ENCODE data around the gene TRIM17. TPM values are rescaled to one million over a fixed set of nuclear protein-coding genes. Genes with fewer than 3 reads are reported as not detected.

TRIM17 gene
- total RNA-seq, 4 donors from 2014 or later, result not detected

DNA sequence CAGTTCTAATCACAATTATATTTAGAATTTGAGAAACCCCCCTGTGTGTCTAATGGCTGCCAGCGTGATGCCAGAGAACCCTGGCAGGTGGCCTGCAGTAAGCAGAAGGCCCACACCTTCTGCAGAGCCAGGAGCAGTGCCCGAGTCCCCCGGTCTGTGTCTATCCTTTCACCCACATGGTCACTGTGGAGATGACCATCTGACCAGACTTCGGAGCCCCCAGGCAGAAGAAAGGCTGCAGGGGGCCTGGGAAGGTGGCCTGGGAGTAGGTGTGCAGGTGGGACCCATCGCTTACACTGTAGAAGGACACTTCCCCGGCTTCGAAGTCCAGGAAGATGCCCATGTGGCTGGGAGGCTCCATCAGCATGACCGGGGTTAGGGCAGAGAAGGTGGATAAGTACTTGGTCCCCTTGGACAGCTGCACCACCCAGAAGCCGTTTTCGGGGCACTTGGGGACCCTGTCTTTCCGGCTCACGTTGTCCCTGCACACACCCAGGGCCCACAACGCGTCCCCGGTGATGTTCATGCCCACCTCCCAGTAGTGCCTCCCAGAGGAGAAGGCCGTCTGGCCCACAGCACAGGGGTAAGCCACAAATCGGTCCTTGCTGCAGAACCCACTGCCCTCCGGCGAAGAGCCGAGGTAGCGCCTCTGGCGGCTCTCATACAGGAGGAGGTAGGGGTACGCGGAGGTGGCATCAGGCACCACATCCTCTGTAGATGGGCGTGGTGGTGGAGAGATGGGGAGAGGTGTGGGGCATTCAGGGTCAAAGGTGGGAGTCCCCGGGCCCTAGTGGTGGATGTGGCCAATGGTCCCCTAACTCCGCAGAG is 8.4 kb downstream of the TRIM17 start:
- 79 to 94% methylated on average over 3 to 27 of the region's 27 CpGs for whole genome bisulfite sequencing, 2 donors (ENCODE audit: low coverage in 1 of 2)
- Histone ChIP-seq H3K4me1 (peaks cover 12 to 39% (median 28%) of the 10 kb centered on the region in 4 donors), H3K9me3 (no peaks in the 10 kb centered on the region), H3K36me3 (no peaks in the 10 kb centered on the region), H3K4me3 (no peak overlapping the region), H3K27me3 (no peaks in the 10 kb centered on the region), H3K27ac (no peak overlapping the region)
- TF ChIP-seq POLR2AphosphoS5 (IDR thresholded peaks at IDR 0.05), result no peak
- no peak for TF ChIP-seq EP300 (IDR thresholded peaks at IDR 0.05; ENCODE audit: low read depth)
- TF ChIP-seq, protein P1, sequence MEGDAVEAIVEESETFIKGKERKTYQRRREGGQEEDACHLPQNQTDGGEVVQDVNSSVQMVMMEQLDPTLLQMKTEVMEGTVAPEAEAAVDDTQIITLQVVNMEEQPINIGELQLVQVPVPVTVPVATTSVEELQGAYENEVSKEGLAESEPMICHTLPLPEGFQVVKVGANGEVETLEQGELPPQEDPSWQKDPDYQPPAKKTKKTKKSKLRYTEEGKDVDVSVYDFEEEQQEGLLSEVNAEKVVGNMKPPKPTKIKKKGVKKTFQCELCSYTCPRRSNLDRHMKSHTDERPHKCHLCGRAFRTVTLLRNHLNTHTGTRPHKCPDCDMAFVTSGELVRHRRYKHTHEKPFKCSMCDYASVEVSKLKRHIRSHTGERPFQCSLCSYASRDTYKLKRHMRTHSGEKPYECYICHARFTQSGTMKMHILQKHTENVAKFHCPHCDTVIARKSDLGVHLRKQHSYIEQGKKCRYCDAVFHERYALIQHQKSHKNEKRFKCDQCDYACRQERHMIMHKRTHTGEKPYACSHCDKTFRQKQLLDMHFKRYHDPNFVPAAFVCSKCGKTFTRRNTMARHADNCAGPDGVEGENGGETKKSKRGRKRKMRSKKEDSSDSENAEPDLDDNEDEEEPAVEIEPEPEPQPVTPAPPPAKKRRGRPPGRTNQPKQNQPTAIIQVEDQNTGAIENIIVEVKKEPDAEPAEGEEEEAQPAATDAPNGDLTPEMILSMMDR (IDR thresholded peaks at IDR 0.05), result no peak
- TF ChIP-seq POLR2A (IDR thresholded peaks at IDR 0.05), result no peak
- intact Hi-C loops (cut with DNase I; ENCODE audit: low total_unique reads) (no loop called here), in situ Hi-C loops (cut with MboI; ENCODE audit: low pct_ligation_motif_present in 1 of 4, low pct_unique_long_range_greater_than_20kb in 1 of 4, low sequenced_read_pairs in 3 of 4) (no loop called here)
- DNase-seq, result no peak

DNA sequence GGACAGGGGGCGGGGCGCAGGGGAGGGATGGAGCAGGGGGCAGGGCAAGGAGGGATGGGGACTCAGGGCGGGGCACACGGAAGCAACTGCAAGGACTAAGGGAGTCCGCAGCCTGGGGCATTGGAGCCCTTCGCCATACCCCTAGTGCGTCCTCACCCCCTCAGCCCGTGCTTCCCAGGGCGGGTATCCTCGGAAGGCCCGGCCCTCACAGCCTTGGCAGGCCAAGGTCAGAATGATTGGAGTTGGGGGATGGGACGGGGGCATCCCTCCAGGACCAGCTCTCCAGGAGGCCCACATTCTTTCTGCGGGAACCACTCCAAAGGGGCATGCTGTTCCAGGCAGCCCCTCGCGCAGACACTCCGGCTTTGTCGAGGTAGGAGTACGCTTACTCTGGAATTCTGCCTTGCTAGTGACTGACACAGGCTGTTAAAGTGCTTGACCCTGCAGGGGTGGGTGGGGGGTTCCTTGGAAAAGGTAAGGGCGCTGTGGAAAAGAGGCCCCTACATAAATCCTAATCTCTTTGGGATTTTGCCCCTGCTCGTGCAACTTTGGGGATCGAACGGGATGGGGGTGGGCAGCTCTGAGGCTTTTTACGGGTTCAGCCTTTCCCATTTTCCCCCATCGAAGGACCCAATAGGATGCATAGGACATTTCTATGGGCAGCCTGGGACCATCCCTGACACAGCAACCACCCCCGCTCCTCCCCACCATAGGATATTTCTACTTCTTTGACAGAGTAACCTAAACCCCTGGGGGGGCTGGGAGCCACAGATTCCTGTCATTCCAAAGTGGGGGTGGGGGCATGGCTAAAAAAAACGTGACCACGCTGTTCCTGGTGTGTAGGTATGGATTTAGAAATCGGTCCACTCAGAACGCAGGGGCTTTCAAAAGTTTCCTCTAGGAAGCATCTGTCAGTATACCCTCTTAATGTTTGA is 9.3 kb downstream of the TRIM17 start:
- Histone ChIP-seq H3K27me3 (no peaks in the 10 kb centered on the region), H3K4me3 (peak overlapping the region; percentile 26 to 94 (median 76)), H3K27ac (peak overlapping the region; percentile 86 to 97 (median 93)), H3K36me3 (no peaks in the 10 kb centered on the region), H3K9me3 (no peaks in the 10 kb centered on the region), H3K4me1 (peaks cover 12 to 39% (median 30%) of the 10 kb centered on the region in 4 donors)
- no peak for DNase-seq
- in situ Hi-C loops (cut with MboI; ENCODE audit: low pct_ligation_motif_present in 1 of 4, low pct_unique_long_range_greater_than_20kb in 1 of 4, low sequenced_read_pairs in 3 of 4) (no loop called here), intact Hi-C loops (cut with DNase I; ENCODE audit: low total_unique reads) (no loop called here)
- TF ChIP-seq POLR2AphosphoS5 (IDR thresholded peaks at IDR 0.05), result peak in 1 of 3 donors; percentile 6
- TF ChIP-seq, protein P1 (IDR thresholded peaks at IDR 0.05), result no peak
- WGBS, 2 donors (ENCODE audit: low coverage in 1 of 2), result 27 to 50% methylated on average over 7 to 28 of the region's 29 CpGs

DNA sequence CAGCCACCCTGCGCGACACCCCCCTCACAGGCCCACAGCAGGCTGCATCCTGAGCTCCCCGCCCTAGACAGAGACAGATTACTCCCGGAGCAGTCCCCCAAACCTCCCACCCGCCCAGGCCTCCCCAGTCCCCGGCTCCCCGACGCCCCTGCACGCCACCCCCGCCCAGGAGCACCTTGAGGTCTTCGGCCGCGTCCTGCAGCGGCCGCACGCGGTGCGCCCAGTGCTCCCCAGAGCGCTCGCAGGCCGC is 10.8 kb downstream of the TRIM17 start:
- H3K27ac ChIP-seq, result peak overlapping the region; percentile 86 to 97 (median 93)
- in situ Hi-C loops (cut with MboI; ENCODE audit: low pct_ligation_motif_present in 1 of 4, low pct_unique_long_range_greater_than_20kb in 1 of 4, low sequenced_read_pairs in 3 of 4) (no loop called here), intact Hi-C loops (cut with DNase I; ENCODE audit: low total_unique reads) (no loop called here)
- peak overlapping the region; percentile 66 to 99 (median 90) for H3K4me3 ChIP-seq
- H3K4me1 ChIP-seq, result peaks cover 12 to 39% (median 30%) of the 10 kb centered on the region in 4 donors
- TF ChIP-seq POLR2AphosphoS5 (IDR thresholded peaks at IDR 0.05), result no peak
- 0% methylated on average over 7 of the region's 21 CpGs; no CpG with 5 or more reads in 1 of the 2 donors for WGBS, 2 donors (ENCODE audit: low coverage in 1 of 2)
- DNase-seq, result no peak
- no peaks in the 10 kb centered on the region for H3K27me3 ChIP-seq
- no peaks in the 10 kb centered on the region for H3K36me3 ChIP-seq
- H3K9me3 ChIP-seq, result no peaks in the 10 kb centered on the region

DNA sequence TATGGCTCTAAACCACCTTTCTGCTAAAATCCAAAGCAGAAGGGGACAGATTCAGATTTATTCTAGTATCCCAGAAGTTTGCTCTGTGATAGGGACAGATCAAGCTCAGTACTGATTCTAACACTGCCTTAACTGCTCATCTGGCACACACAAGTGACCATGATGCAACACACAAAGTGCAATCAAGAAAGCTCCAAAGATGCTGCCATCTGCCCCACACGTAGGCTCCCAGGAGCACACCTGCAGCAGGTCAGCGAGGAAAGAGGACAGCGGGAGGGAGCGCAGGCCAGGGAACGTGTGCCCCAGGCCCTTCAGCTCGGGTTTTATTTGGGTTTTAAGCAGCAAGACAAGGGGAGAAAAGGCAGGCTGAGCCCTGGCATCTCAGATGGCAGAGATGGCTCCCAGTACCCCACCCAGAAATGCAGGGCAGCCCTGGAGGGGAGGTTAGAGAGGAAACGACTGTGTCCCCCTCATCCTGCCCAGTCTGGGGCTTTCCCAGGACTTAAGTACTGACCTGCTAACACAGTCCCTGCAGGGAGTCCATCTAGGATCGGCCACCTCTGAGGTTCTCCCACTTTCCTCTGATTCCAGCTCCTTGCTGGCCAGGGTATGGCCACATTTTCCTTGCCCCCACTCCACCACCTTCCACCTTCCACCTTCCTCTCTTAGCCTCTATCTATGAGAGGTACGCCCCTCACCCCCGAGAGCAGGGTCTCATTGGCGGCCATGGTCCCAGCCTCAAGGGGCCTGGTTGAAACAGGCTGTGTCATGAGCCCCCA is 11.3 kb downstream of the TRIM17 start:
- H3K36me3 ChIP-seq, result peaks cover 0 to under 1% (median 0%) of the 10 kb centered on the region in 4 donors
- no peaks in the 10 kb centered on the region for H3K27me3 ChIP-seq
- H3K4me3 ChIP-seq, result peak overlapping the region; percentile 66 to 99 (median 90)
- no peaks in the 10 kb centered on the region for H3K9me3 ChIP-seq
- DNase-seq, result no peak
- intact Hi-C loops (cut with DNase I; ENCODE audit: low total_unique reads), result no loop called here
- in situ Hi-C loops (cut with MboI; ENCODE audit: low pct_ligation_motif_present in 1 of 4, low pct_unique_long_range_greater_than_20kb in 1 of 4, low sequenced_read_pairs in 3 of 4), result no loop called here
- 25% methylated on average over 11 of the region's 11 CpGs; no CpG with 5 or more reads in 1 of the 2 donors for WGBS, 2 donors (ENCODE audit: low coverage in 1 of 2)
- TF ChIP-seq POLR2AphosphoS5 (IDR thresholded peaks at IDR 0.05), result no peak
- TF ChIP-seq POLR2A (IDR thresholded peaks at IDR 0.05), result no peak
- TF ChIP-seq, protein P1 (IDR thresholded peaks at IDR 0.05), result no peak
- H3K27ac ChIP-seq, result peak overlapping the region; percentile 86 to 97 (median 93)
- H3K4me1 ChIP-seq, result peaks cover 12 to 39% (median 30%) of the 10 kb centered on the region in 4 donors
